GM21515 (cell line): ENCODE results near the gene FOXP1.
A peak's percentile ranks its signal among the peaks of the same experiment; 100 is the strongest.

Experiments
- ATAC-seq: cut with Tn5 transposase; IDR thresholded peaks from one replicate; pipeline ENCODE4 v1.9.1; 2021; ENCODE audit not compliant: unreplicated experiment

The FOXP1 gene

DNA sequence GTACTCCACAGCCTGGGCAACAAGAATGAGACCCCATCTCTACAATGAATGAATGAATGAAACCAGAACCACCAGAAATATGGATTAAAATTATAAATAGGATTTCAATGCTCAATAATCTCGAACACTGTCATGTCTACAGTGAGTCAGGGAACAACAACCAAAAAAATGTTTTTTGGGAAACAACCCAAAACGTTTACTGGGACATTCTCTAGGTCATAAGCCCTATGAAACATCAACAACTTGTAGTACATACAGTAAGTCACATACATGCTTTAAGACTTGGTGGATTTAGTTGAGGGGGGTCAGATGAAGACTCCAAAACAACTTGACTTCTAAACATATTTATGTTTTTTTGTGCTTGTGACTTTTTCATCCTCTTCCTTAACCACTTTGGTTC lies 511.2 kb downstream of the FOXP1 start:
- ATAC-seq = no peak

DNA sequence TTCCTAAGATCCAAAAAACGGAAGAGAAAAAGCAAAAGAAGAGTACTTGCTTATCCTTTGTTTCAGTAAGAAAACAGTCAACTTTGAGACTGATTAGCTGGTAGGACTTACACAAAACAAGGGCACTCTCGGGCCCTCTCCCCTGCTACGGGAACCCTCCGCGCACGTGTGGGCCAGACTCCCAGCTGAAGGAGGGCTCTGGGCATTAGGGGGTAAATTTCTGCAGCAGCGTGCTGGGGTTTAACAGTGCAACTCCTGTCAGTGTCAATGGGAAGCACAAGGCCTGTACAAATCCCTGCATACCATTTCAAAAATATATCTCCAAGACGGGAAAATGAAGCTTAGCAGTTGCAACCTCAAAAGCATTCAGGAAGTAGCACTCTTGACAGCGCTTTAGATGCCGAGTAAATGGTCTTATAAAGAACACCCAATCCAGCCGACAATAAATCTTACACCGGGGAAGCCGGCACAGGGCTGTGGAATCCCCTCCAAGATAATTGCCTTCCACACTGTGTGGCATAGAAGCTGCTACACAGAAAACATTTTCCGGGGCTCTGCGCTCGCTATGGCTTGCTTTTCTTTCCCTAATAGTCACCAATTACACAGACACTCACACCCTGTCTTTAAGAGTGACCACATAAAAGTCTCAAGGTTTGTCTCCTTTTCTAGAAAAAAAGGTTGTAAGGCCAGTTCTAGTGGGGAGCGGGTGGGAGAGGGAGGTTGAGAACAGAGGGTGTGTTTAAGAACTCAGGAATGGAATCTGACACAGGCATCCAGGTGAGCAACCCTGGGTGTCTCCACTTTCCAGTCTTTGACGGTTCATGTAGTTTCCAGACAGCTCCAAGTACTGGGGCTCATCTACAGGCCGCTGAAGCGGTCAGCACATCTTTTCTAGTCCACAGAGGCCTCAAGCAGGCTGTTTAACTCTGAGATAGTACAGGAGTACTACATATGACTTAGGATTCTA lies 512.7 kb downstream of the FOXP1 start:
- no peak for ATAC-seq

DNA sequence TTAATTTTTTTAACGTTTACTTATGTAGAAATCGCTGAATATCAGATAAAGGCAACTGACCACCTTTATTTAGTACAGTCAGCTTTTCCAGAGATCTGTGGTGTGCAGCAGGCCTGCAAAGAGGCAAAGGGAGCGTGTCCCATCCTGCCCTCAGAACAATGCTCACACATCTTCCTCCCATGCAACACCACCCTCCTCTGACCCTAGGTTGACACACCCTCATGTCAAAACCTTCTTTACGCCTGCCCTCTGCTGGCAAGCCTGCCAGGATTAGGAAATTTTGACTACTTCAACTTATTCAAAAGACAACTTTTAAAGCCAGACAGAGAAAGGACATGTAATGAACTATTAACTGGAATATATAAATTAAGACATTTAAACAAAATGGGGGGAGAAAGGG lies 513.7 kb downstream of the FOXP1 start:
- no peak for ATAC-seq

DNA sequence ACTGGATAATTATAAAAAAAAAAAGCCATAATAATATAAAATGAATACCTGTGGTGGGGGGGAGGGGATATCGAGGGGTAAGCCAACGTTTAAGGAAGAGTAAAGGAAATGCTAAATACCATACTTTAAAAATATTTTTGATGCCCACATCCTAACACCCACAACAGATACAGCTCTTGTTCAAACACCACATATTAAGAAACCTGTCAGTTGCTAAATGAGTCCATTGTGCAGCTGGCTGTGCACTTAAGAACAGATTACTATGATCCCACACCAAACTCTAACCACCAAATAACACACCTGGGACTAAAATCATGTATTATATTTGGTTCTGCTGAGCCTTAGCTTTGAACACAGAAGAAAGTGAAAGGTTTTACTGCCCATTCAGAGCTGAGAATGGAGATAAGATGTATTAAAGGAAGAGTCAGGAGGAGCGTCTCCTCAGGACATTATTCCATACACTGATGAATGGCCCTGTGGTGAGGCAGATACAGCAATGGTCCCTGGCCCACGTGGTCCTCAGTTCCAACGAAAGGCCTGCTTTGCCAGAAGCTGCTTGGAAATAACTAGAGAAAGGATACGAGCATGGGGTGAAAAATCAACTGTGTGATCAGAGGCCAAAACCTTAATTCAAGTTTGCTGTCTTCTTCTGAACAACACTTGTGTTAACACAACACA lies 515.4 kb downstream of the FOXP1 start:
- no peak for ATAC-seq

DNA sequence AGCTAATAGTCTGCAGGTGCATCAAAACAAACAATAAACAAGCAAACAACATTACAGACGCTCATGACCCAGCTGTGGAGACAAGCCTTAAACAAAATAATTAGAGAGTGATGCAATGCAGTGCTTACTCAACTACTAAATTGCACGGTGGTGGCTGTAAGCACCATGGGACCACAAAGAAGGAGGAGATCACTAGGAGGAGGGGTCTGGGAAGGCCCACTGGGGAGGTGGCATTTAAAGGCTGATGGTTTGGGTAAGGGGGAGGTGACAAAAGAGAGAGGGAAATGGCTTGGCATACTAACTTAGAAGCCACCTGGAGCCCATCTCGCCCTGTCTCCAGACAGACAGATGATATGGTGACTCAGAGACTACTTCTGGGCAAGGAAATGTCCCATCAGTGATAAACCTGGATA lies 516.7 kb downstream of the FOXP1 start:
- no peak for ATAC-seq

DNA sequence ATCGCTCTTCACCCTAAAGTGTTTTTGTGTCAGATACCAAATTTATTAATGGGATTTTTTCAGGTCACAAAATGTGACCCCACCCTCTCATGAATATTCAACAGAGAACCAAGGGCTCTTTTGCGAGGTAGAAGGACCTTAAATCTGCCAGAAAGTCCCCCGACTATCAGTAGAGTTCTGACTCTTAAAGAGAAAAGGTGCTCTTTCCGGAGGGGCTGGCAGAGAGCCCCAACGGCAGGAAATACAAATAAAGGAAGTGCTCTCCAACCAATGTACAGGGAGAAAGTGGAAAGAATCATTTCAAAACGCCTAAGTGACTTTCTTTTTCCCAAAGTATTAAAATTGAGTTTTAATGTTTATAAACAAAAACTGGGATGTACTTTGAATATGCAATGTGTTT lies 517.2 kb downstream of the FOXP1 start:
- no peak for ATAC-seq

DNA sequence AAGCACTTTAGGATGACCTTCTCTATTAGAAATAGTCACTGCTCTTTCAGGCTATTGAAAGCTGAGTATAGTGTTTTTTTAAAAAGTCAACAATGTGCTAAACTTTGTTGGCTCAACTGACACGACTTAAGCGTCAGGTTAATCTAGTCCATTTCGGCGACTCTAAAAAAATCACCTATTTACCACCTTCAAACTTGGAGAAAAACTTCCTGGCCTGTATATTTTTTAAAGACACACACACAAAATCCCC lies 517.8 kb downstream of the FOXP1 start:
- no peak for ATAC-seq

DNA sequence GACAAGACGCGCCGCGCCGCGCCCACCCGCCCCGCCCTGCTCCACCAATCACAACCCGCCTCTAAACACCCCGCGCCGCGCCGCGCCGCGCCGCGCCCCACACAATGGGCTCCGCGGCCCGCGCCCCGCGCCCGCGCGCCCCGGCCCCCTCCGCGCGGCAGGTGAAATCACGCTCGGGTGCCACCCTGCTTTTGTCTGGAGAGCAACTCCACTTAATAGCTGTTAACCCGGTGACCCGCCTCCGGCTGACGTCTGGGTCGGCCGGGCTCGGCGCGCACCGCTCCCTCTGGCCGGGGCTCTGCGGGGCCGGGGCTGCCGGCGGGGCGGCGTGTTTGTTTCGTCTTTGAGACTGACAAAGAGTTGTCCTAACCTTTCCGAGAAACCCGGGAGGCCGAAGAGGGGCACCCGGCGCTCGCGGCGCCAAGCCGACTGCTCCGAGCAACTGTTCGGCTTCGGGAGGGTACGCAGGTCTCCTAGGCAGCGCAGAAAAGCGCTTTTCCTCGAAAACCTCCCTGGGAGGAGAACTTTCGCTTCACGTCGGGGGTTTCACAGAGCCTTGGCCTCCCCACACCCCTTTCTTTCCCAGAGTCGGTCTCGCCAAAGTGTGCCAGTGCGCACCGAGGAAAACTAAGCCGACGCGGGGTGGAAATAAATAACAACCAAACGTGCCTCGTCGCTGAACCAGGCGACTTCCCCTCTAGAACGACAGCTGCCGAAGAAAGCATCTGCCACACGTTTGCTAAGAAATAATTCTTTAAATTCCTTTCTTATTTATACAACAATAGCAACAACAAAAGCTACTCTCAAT lies 518.4 kb downstream of the FOXP1 start:
- peak; percentile 19 for ATAC-seq

DNA sequence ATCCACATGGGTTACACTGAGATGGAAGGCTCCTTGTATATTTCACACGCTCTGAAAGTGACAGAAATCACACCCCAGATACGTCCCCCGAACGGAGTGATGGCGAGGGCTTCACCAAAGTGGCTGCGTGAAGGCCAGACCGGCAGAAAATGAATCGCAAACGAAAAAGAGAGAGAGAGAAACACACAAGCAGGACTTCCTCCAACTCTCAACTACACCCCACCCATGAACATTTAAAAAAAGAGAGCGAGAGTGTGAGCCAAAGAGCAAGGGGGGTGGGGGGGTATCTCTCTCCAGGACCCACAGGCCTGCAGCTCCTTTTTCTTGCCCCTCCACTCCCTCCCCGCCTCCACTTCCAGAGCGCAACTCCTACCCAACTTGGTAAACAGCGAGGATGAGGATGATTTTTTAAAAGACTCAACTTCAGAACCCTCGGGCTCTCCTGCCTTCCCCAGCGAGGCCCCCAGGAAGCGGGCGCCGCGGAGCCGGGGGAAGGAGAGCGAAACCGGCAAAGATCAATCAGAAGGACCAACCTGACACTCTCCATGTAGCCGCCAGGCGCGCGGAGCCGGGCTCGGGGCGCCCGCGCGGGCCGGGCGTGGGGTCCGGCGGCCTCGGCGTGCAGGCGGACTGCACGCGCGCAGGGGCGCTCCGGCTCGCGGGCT lies 519.1 kb downstream of the FOXP1 start:
- peak; percentile 41 for ATAC-seq

DNA sequence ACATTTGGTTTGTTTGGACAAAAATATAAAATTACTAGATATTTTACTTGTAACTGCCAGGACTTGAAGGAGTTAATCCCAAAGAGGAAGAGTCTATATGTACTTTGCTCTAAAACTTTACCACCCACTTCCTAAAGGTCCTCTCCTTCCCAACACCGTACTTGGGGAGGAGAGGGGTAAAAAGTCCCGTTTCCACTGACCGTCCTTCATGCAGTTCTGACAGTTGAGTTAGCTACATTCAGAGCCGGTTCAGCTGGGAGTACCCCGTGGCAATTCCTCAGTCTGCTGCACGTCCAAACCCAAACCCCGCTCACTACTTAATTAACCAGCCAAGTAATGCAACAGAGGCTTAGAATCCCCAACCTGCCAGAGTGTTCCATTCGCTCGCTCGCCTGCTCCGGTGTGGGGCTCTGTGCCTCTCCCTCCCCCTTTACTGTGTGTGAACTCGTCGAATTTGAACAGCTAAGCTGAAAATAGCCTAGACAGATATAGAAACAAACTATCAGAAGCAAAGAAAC lies 519.7 kb downstream of the FOXP1 start:
- ATAC-seq = no peak

DNA sequence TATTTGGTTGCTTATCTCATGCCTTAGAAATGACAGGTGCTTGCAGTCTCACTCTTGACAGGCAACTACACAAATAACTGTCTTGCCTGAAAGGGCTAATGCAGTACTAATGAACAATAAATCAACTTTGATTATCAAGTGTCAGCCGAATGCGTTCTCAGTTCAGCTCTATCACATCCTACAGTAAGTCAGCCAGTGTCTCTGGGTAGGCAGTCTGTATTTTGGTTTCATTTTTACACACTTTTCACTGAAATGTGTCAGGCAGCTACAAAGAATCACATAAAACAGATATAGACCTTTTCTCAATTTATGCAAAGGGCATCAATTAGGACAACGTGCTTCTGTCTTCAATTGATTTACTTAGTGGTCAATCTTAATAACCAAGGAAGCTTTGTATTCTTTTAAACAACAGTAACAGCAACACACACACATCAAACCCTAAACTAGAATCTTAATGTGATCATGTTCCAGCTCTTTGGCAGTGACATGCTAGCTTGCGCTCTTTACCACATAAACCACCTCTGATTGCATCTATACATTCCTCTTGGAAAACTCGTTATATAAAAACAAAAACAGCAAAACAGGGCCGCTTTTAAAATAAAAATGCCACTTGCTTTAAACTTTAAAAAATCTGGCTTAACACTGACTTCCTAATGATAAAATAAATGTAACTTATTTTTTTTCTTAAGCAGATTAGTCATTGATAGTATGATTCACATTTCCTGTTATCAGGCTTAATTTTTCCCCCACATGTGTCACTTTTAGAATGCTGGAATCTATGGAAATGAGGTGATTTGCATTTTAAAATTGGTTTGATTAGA lies 520.4 kb downstream of the FOXP1 start:
- ATAC-seq = no peak

DNA sequence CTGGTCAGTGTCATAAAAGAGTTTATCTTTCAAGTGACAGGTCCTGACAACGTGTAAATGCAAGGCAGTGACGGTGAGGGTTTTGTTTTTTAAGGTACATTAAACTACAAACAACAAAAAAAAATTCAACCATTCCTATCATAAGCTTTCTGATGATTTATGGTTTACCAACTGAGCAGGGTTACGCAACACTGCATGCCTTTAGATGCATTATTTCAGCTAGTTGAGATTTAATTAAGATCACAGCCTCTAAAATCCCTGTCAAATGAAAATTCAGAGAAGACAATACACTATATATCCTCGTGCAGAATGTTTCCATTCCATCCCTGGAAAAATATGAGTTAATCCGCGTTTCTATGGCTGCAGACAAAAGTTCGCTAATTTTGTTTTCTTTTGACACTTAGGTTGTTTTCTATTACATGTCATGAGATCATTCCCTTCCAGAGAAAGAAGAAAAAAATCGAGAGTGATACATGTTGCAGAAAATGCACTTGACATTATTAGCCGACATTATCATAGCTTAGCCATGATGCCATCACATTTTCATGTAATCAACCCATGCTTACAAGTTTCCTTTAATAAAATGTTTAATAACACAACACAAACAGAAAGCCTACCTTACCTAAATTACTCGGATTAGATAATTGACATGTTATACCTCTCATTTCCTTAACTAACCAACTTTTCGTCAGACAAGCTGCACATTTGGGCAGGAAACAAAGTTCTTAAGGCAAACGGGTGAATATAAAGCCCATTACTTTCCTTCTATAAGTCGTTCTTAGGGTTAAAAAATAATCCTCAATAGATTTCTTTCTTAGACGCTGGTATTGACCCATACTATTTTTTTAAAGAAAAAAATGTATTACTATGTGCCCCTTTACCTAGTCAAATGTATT lies 521.2 kb downstream of the FOXP1 start:
- ATAC-seq = no peak

DNA sequence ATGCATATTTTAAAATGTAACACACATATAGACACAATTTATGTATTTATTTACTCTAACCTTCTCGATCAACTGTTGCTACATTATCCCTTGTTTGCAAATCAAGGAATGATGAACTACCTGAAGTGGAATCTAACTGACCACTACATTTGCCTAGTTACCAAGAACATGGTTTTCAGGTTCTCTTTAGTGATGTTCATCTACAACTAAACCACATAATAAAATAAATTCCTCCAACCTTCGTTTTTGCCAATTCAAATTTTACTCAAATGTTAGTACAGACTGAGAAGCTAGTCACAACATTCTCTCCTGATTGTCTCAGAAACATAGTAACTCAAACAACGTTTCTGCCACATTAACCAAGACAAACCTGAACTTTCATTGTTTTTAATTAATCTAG lies 521.9 kb downstream of the FOXP1 start:
- ATAC-seq = no peak

DNA sequence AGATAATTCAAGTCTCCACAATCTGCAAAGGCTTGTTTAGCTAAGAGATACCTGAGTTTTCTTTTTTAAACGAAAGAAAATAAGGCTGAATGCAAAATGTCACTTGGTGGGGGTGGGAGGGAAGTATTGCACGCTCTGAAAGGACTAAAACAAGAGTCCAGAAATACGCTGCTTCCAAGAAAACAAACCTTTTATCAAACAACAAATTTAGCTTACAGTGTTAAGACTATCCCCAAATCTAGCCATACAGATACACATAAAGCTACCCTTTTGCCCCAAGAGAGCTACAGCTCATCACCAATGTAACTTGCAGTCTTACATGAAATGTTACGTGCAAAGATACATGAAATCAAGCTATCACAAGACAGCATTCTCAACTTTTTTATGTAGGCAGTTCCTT lies 522.5 kb downstream of the FOXP1 start:
- ATAC-seq = no peak

DNA sequence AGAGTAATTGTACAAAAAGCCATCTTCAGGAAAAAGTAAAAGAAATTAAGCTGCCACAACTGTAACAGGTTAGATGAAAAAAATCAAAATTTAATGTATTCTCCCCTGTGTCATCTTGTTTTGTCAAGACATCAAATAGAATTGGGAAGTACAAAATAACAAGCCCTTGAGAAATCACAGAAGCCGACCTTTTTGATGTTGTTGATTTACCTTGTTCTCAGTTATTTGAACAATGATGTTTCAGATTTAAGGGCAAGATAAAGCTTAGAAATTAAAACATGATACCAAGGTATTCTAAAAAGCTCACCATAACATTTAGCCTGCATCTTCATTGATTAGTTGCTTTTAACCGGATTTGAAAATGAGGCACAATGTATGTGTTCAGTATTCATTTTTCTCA lies 523.0 kb downstream of the FOXP1 start:
- no peak for ATAC-seq

DNA sequence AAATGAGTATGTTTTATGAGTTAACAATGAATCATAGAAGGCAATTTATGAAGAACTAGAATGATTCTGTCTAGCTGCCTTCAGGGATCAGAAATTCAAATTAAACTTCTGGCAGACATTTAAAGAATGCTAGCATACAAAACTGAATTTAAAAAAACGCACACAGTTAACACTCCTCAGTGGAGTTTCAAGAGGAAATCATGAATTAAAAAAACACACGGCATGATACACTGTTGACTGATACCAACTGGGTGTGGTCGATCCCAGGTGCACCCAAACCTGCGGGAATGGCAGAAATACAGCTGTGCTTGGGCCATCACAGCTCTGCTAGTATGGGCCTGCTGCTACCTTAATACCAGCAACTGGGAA lies 526.0 kb downstream of the FOXP1 start:
- no peak for ATAC-seq

DNA sequence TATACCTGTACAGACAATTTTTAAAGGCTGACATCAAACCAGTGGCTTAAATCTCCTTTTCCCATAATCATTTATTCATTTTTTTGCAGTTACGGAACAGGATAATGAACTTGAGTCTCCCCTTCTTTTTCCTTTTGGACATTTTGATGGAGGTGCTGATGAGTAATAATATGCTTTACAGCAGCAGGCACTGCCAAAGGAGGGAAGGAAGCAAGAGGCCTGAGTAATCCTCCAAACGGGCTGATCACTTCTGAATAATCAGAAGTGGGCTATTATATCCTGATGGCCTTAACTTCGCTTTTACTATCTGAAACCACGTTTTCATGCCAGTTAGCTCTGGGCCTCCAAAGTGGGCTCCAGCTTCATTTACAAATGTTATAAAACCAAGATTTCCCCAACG lies 527.2 kb downstream of the FOXP1 start:
- ATAC-seq = no peak

DNA sequence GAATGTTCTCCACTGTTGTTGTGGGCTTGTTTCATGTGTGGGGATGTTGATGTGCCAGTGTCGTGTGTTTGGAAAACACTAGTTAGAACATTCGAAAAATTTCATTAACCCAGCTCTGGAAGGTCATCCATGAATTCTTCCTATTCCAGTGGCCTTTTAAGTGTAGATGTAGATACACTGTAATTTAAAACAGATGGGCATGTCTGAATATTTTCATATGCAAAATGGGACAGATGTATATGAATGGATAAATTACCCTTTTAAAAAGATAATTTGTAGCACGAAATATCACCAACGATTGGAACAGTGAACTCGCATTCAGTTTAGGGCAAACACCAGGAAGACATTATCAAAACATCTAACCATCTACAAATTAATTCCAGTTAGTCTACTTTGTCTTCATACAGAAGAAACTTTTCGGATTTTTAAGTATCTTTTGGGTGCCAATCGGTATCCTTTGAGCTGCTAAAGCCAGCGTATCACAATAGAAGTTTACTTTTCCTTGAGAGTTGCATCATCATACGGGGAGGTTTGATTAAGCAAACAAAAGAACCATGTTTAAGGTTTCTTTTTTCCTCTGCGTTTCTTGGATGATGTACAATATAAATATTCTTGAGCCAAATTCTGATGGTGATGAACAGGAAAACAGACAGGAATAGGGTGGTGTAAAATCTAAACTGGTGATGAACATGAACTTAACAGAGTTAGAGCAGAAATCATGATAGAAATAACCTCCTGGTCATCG lies 528.1 kb downstream of the FOXP1 start:
- no peak for ATAC-seq

DNA sequence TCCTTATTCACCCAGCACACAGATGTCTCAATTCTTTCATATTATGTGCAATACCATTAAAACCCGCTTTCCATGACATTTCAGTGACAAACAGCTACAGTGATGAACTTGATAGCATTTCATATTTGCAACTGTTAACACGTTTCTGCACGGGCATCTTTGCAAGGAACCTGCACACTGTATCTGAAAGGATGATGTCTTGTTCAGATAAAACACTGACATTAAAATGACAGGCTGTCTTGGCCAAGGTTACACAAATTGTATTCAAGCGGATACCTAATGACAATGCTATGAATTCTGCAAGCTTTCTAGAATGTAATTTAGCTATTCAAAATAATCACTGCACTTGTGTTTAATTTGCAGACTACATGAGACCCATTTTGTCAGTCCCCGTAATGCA lies 529.2 kb downstream of the FOXP1 start:
- ATAC-seq = no peak
